H9 (cell line): ENCODE data around the gene OGFOD1. TPM values are rescaled to one million over a fixed set of nuclear protein-coding genes. Genes with fewer than 3 reads are reported as not detected.

ENCODE experiments used
- DNase-seq: peaks from one replicate; pipeline ENCODE4 v3.0.0-alpha.2; 2017
- H2AFZ ChIP-seq: one replicate; pipeline ENCODE4 v1.6.1; 2013; ENCODE audit warnings: mild to moderate bottlenecking, low read length, control low read depth, moderate library complexity
- H2AK5ac ChIP-seq: 2 replicates; pipeline ENCODE4 v1.6.1; 2013; ENCODE audit warnings: low read length, control low read depth, mixed read lengths; ENCODE audit not compliant: insufficient read length
- H2BK120ac ChIP-seq: one replicate; pipeline ENCODE4 v1.6.1; 2013; ENCODE audit warnings: low read depth, mild to moderate bottlenecking, low read length, control low read depth, inconsistent platforms; ENCODE audit not compliant: poor library complexity, severe bottlenecking
- H2BK12ac ChIP-seq: 2 replicates; pipeline ENCODE4 v1.6.1; 2013; ENCODE audit warnings: low read length, control low read depth, mixed read lengths, low read depth; ENCODE audit not compliant: insufficient read length
- H2BK15ac ChIP-seq: 2 replicates; pipeline ENCODE4 v1.6.1; 2013; ENCODE audit warnings: low read depth, low read length, control low read depth
- H2BK20ac ChIP-seq: one replicate; pipeline ENCODE4 v1.6.1; 2013; ENCODE audit warnings: low read depth, mild to moderate bottlenecking, low read length, control low read depth, inconsistent platforms; ENCODE audit not compliant: poor library complexity, severe bottlenecking
- H2BK5ac ChIP-seq: 2 replicates; pipeline ENCODE4 v1.6.1; 2013; ENCODE audit warnings: low read length, control low read depth, mixed read lengths; ENCODE audit not compliant: insufficient read length
- H3K14ac ChIP-seq: 2 replicates; pipeline ENCODE4 v1.6.1; 2013; ENCODE audit warnings: low read length, control low read depth; ENCODE audit not compliant: insufficient read depth
- H3K18ac ChIP-seq: 2 replicates; pipeline ENCODE4 v1.6.1; 2013; ENCODE audit warnings: low read depth, mild to moderate bottlenecking, mixed read lengths, low read length, control low read depth; ENCODE audit not compliant: insufficient read length
- H3K23ac ChIP-seq: 2 replicates; pipeline ENCODE4 v1.6.1; 2013; ENCODE audit warnings: low read length, control low read depth, mixed read lengths, low read depth; ENCODE audit not compliant: insufficient read length
- H3K23me2 ChIP-seq: 2 replicates; pipeline ENCODE4 v1.6.1; 2013; ENCODE audit warnings: low read depth, mild to moderate bottlenecking, mixed read lengths, low read length, control low read depth; ENCODE audit not compliant: insufficient read length, poor library complexity, severe bottlenecking
- H3K27ac ChIP-seq: 2 replicates; pipeline ENCODE4 v1.5.1; 2013; ENCODE audit warnings: low read length, control low read depth, mixed read lengths, low read depth; ENCODE audit not compliant: insufficient read length
- H3K27me3 ChIP-seq: 2 replicates; pipeline ENCODE4 v1.6.1; 2013; ENCODE audit warnings: low read length, control low read depth, inconsistent platforms; ENCODE audit not compliant: insufficient read depth
- H3K4ac ChIP-seq: 2 replicates; pipeline ENCODE4 v1.6.1; 2013; ENCODE audit warnings: low read depth, mild to moderate bottlenecking, control low read depth, inconsistent platforms, low read length, moderate library complexity
- H3K4me1 ChIP-seq: 2 replicates; pipeline ENCODE4 v1.6.1; 2013; ENCODE audit warnings: low read length, control low read depth, inconsistent platforms; ENCODE audit not compliant: insufficient read depth
- H3K4me2 ChIP-seq: 2 replicates; pipeline ENCODE4 v1.6.1; 2013; ENCODE audit warnings: low read length, control low read depth, mixed read lengths; ENCODE audit not compliant: insufficient read length, insufficient read depth
- H3K56ac ChIP-seq: 2 replicates; pipeline ENCODE4 v1.6.1; 2013; ENCODE audit warnings: low read depth, mild to moderate bottlenecking, mixed read lengths, low read length, control low read depth; ENCODE audit not compliant: insufficient read length
- H3K79me1 ChIP-seq: 2 replicates; pipeline ENCODE4 v1.6.1; 2013; ENCODE audit warnings: low read depth, mild to moderate bottlenecking, moderate library complexity, low read length, control low read depth, inconsistent platforms; ENCODE audit not compliant: insufficient read depth, poor library complexity, severe bottlenecking
- H3K79me2 ChIP-seq: 2 replicates; pipeline ENCODE4 v1.6.1; 2013; ENCODE audit warnings: low read length, control low read depth, inconsistent platforms; ENCODE audit not compliant: insufficient read depth
- H3K9ac ChIP-seq: 2 replicates; pipeline ENCODE4 v1.6.1; 2013; ENCODE audit warnings: low read length, control low read depth, mixed read lengths; ENCODE audit not compliant: insufficient read length; ENCODE audit errors: extremely low read depth
- H3K9me3 ChIP-seq: one replicate; pipeline ENCODE4 v1.6.1; 2013; ENCODE audit warnings: low read depth, low read length, inconsistent platforms; ENCODE audit not compliant: control insufficient read depth
- H3T11ph ChIP-seq: one replicate; pipeline ENCODE4 v1.6.1; 2013; ENCODE audit warnings: mild to moderate bottlenecking, low read length, control low read depth, inconsistent platforms
- H4K20me1 ChIP-seq: one replicate; pipeline ENCODE4 v1.6.1; 2013; ENCODE audit not compliant: control insufficient read depth, insufficient read length, insufficient read depth
- H4K5ac ChIP-seq: 2 replicates; pipeline ENCODE4 v1.6.1; 2013; ENCODE audit warnings: low read depth, mild to moderate bottlenecking, mixed read lengths, low read length, control low read depth; ENCODE audit not compliant: insufficient read length
- H4K8ac ChIP-seq: replicated peaks from 2 replicates; pipeline ENCODE4 v1.6.1; 2013; ENCODE audit warnings: low read length, control low read depth, mixed read lengths, low read depth; ENCODE audit not compliant: insufficient read length
- H4K91ac ChIP-seq: 2 replicates; pipeline ENCODE4 v1.6.1; 2013; ENCODE audit warnings: low read depth, mild to moderate bottlenecking, moderate library complexity, mixed read lengths, low read length, control low read depth; ENCODE audit not compliant: insufficient read length
- H3K27ac Mint-ChIP-seq, 3 experiments: 2 replicates in 2 of 3; 3 replicates in 1 of 3; pipeline ENCODE4 v1.8.0; 2020 to 2021; ENCODE audit warnings: mixed read lengths in 3 of 3, mild to moderate bottlenecking in 1 of 3, moderate library complexity in 1 of 3
- H3K27me3 Mint-ChIP-seq: 2 replicates; pipeline ENCODE4 v1.8.0; 2021; ENCODE audit warnings: low read depth, mild to moderate bottlenecking, moderate library complexity, mixed read lengths
- H3K36me3 Mint-ChIP-seq, 3 experiments: 2 replicates in 2 of 3; 3 replicates in 1 of 3; pipeline ENCODE4 v1.8.0; 2020 to 2021; ENCODE audit warnings: low read depth in 3 of 3, mixed read lengths in 3 of 3; ENCODE audit not compliant: insufficient read depth in 1 of 3
- H3K4me1 Mint-ChIP-seq, 2 experiments: 2 replicates each; pipeline ENCODE4 v1.8.0; 2020; ENCODE audit warnings: mixed read lengths in 2 of 2
- H3K4me3 Mint-ChIP-seq, 2 experiments: 2 replicates in 1 of 2; 3 replicates in 1 of 2; pipeline ENCODE4 v1.8.0; 2020 to 2021; ENCODE audit warnings: mild to moderate bottlenecking in 2 of 2, mixed read lengths in 2 of 2, moderate library complexity in 1 of 2
- H3K9me3 Mint-ChIP-seq, 2 experiments: 2 replicates in 1 of 2; 3 replicates in 1 of 2; pipeline ENCODE4 v1.8.0; 2020; ENCODE audit warnings: mild to moderate bottlenecking in 2 of 2, mixed read lengths in 2 of 2, moderate library complexity in 1 of 2
- CTCF ChIP-seq: fragments of 200-600 bp; sonication (generic); conservative IDR thresholded peaks from 3 replicates; pipeline ENCODE4 v1.8.0; 2021; ENCODE audit warnings: antibody characterized with exemption, mild to moderate bottlenecking
- WGBS: extraction: QIAGEN DNeasy Blood & Tissue Kit; methylation state at CpG from one replicate; pipeline ENCODE4 v1.1.7; 2013; ENCODE audit warnings: missing lambda C conversion rate, low lambda C conversion rate, mixed read lengths; ENCODE audit not compliant: insufficient read length; ENCODE audit errors: extremely low coverage; 5-methylcytosine and 5-hydroxymethylcytosine counted together
- total RNA-seq: library from RNA; stranded (reverse); gene quantifications from 2 replicates; pipeline ENCODE4 v1.2.1, GENCODE V29; 2021

OGFOD1 gene
- total RNA-seq, 1 experiment from 2014 or later: 66.5 TPM

GRCh38 chr16:56408379-56409098 lies 42.8 kb upstream of the OGFOD1 start:
- no peak overlapping the region for H3K4ac ChIP-seq

More at GRCh38 chr16:56408379-56409098, 42.8 kb upstream of the OGFOD1 start:
- H2BK120ac ChIP-seq: no peak overlapping the region
- TF ChIP-seq CTCF: no peak
- H3K18ac ChIP-seq: no peak overlapping the region
- no peak overlapping the region for H4K8ac ChIP-seq
- no peak overlapping the region for H4K5ac ChIP-seq
- no peak overlapping the region for H2BK15ac ChIP-seq
- no peak for DNase-seq
- no peaks in the 10 kb centered on the region; the same call in 1 of the 2 replicates for H3K27me3 ChIP-seq
- no peak overlapping the region for H2BK5ac ChIP-seq
- H3K79me2 ChIP-seq: no peaks in the 10 kb centered on the region
- H2AFZ ChIP-seq: no peak overlapping the region
- no CpG with 5 or more reads among the region's 7 CpGs for WGBS
- H2BK20ac ChIP-seq: no peak overlapping the region
- Mint-ChIP-seq H3K4me1 (no peaks in the 10 kb centered on the region; a peak in 1 of 4 replicates), H3K4me3 (no peak overlapping the region), H3K27me3 (no peaks in the 10 kb centered on the region), H3K27ac (peak overlapping the region in 1 of 3 experiments; percentile 22; a peak in 1 of 7 replicates), H3K9me3 (no peaks in the 10 kb centered on the region; a peak in 2 of 5 replicates), H3K36me3 (peaks cover 15 to 52% (median 39%) of the 10 kb centered on the region in 3 experiments)
- no peak overlapping the region for H3K27ac ChIP-seq
- H2AK5ac ChIP-seq: no peak overlapping the region
- no peak overlapping the region for H3K14ac ChIP-seq
- H3T11ph ChIP-seq: no peak overlapping the region
- H3K4me1 ChIP-seq: peaks cover 3% of the 10 kb centered on the region; the same call in 1 of the 2 replicates
- H3K9me3 ChIP-seq: no peaks in the 10 kb centered on the region
- no peak overlapping the region for H3K23ac ChIP-seq
- H4K20me1 ChIP-seq: no peaks in the 10 kb centered on the region
- H3K23me2 ChIP-seq: no peaks in the 10 kb centered on the region
- no peak overlapping the region for H3K56ac ChIP-seq
- H3K9ac ChIP-seq: no peak overlapping the region
- no peaks in the 10 kb centered on the region for H3K79me1 ChIP-seq
- H3K4me2 ChIP-seq: no peak overlapping the region
- no peak overlapping the region for H4K91ac ChIP-seq
- H2BK12ac ChIP-seq: no peak overlapping the region
